GM13977 (cell line): ENCODE measurements around the gene INPP4B.

ENCODE experiments used
- DNase-seq: peaks from one replicate; pipeline ENCODE4 v3.0.0; 2012; ENCODE audit warnings: low spot score
- CTCF ChIP-seq: IDR thresholded peaks from 2 replicates; pipeline ENCODE4 v1.5.1; 2012; ENCODE audit warnings: mild to moderate bottlenecking, control low read depth; ENCODE audit not compliant: insufficient read depth; ENCODE audit errors: extremely low read depth, missing control alignments
- in situ Hi-C: fragments of 300-500 bp; cut with MboI; formaldehyde crosslinking; loops from one replicate; pipeline ENCODE4 v1.12.0; 2022; ENCODE audit warnings: low sequenced_read_pairs, low pct_unique_long_range_greater_than_20kb, mixed read lengths, inconsistent platforms; ENCODE audit not compliant: unreplicated experiment

The INPP4B gene

GRCh38 chr4:142708231-142708630, 137.9 kb downstream of the INPP4B start:
- DNase-seq = no peak
- no peak for TF ChIP-seq CTCF
- in situ Hi-C loops = no loop called here

DNA sequence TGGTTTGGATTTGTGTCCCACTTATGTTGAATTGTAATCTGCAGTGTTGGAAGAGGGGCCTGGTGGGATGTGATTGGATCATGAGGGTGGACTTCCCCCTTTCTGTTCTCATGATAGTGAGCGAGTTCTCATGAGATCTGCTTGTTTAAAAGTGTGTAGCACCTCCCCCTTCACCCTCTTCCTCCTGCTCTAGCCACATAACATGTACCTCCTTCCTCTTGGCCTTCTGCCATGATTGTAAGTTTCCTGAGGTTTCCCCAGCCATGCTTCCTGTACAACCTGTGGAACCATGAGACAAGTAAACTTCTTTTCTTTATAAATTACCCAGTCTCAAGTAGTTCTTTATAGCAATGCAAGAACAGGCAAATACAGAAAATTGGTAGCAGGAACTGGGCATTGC, 138.7 kb downstream of the INPP4B start:
- in situ Hi-C loops = no loop called here
- no peak for TF ChIP-seq CTCF
- no peak for DNase-seq

DNA sequence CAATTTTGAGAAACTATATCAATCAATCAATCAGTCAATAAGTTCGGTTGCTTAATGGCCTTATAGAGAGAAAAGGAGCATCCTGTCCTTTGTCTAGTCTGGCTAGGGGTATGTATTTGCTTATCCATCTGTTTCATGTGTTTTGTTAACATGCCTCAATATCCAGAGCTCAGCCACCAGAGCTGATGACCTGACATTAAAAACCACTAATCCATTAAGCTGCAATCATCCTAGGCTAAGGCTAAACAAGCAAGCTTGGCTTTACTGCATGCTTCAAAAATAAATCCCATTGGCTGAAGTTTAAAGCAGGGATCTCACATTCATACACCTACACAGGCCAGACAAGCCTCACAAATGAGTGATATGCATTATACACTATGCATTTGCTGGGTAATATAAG, 139.7 kb downstream of the INPP4B start:
- TF ChIP-seq CTCF = no peak
- in situ Hi-C loops = no loop called here
- DNase-seq = no peak

- no peak for DNase-seq
- in situ Hi-C loops = no loop called here
- TF ChIP-seq CTCF = no peak
These were observed 140.3 kb downstream of the INPP4B start for GRCh38 chr4:142705820-142706219.

DNA sequence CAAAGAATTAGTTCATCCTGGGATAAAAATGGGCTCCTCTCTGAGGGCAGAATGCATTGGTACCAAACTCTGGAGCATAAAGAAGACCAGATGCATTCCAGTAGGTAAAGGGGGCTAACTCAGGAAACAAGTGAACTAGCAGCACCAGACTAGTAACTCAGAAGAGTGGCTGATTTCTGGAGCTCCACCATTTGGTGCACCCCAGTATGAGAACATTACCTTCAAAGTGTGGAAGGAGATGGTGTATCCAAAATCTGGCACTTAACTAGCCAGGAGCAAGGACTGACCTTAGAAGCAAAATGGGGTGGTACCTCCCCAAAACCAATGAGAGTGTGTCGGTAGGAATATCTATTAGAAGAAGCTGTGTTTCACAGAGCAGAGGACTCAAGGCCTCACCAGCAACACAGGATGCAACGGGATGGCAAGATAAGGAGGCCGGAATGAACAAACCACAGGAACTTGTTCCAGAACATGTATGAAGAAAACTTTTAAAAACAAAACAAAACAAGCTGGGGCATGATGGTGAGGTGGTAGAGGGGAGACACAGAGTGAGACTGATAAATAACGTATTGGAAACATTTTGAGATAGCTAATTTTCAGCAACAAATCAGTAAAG, 142.3 kb downstream of the INPP4B start:
- no peak for TF ChIP-seq CTCF
- in situ Hi-C loops = no loop called here
- no peak for DNase-seq

- in situ Hi-C loops = no loop called here
- TF ChIP-seq CTCF = no peak
- no peak for DNase-seq
These were observed 145.1 kb downstream of the INPP4B start for GRCh38 chr4:142701017-142701416.

GRCh38 chr4:142700531-142700930, 145.6 kb downstream of the INPP4B start:
- in situ Hi-C loops = no loop called here
- DNase-seq = no peak
- no peak for TF ChIP-seq CTCF
